SK-N-SH (cell line): ENCODE data around the gene IQSEC1. TPM values are rescaled to one million over a fixed set of nuclear protein-coding genes. Genes with fewer than 3 reads are reported as not detected.

Experiments
- CTCF ChIA-PET: fragments of 300-600, 350-600 bp; formaldehyde crosslinking; extraction: SDS; loops from one replicate; lab custom pipeline; 2021; lab: Yijun Ruan, JAX
- POLR2A ChIA-PET: fragments of 350-600 bp; sonication (Branson Sonifier 250); formaldehyde crosslinking; extraction: SDS; loops from one replicate; lab custom pipeline; 2020; ENCODE audit warnings: antibody characterized with exemption, inconsistent platforms; lab: Yijun Ruan, JAX
- DNase-seq: peaks from one replicate; pipeline ENCODE4 v3.0.0; 2012
- H2AFZ ChIP-seq: fragments of 200-600 bp; sonication (generic); 2 replicates; pipeline ENCODE4 v1.8.1; 2016; ENCODE audit warnings: antibody characterized with exemption, mild to moderate bottlenecking, low read depth
- H3F3A ChIP-seq: fragments of 200-600 bp; sonication (generic); replicated peaks from 2 replicates; pipeline ENCODE3; 2016; ENCODE audit warnings: antibody characterized with exemption, mild to moderate bottlenecking; ENCODE audit not compliant: insufficient read depth
- H3K27ac ChIP-seq, 2 experiments: fragments of 200-500 bp in 1 of 2; fragments of 200-600 bp in 1 of 2; sonication (Bioruptor generic) in 1 of 2; sonication (generic), shearing (Covaris generic) in 1 of 2; 2 replicates each; pipeline versions ENCODE4 v1.5.1 to v1.6.1; 2014 to 2016; ENCODE audit warnings: low read depth in 2 of 2, inconsistent platforms in 1 of 2, low read length in 1 of 2, mild to moderate bottlenecking in 1 of 2, mixed read lengths in 1 of 2
- H3K27me3 ChIP-seq: fragments of 200-600 bp; sonication (generic), shearing (Covaris generic); 2 replicates; pipeline ENCODE4 v1.6.1; 2016; ENCODE audit warnings: mixed run types; ENCODE audit not compliant: insufficient read depth
- H3K36me3 ChIP-seq, 2 experiments: fragments of 200-500 bp in 1 of 2; fragments of 200-600 bp in 1 of 2; sonication (Bioruptor generic) in 1 of 2; sonication (generic) in 1 of 2; replicated peaks in 1 of 2; 2 replicates each; pipeline versions ENCODE3 to v1.5.1; 2014 to 2016; ENCODE audit warnings: low read length in 1 of 2, mild to moderate bottlenecking in 1 of 2; ENCODE audit not compliant: insufficient read depth in 2 of 2, control insufficient read depth in 1 of 2
- H3K4me1 ChIP-seq, 2 experiments: fragments of 200-500 bp in 1 of 2; fragments of 200-600 bp in 1 of 2; sonication (Bioruptor generic) in 1 of 2; sonication (generic), shearing (Covaris generic) in 1 of 2; 2 replicates each; pipeline versions ENCODE4 v1.5.1 to v1.6.1; 2014 to 2016; ENCODE audit warnings: low read depth in 1 of 2, low read length in 1 of 2, mixed run types in 1 of 2; ENCODE audit not compliant: insufficient read depth in 2 of 2, control insufficient read depth in 1 of 2
- H3K4me2 ChIP-seq: fragments of 200-600 bp; sonication (generic), shearing (Covaris generic); 2 replicates; pipeline ENCODE4 v1.6.1; 2017; ENCODE audit warnings: mixed run types
- H3K4me3 ChIP-seq, 2 experiments: fragments of 200-500 bp in 1 of 2; fragments of 200-600 bp in 1 of 2; sonication (Bioruptor generic) in 1 of 2; sonication (generic), shearing (Covaris generic) in 1 of 2; 2 replicates each; pipeline versions ENCODE4 v1.5.1 to v1.8.1; 2014 to 2016; ENCODE audit warnings: low read depth in 2 of 2, inconsistent platforms in 1 of 2, low read length in 1 of 2, mild to moderate bottlenecking in 1 of 2, mixed read lengths in 1 of 2, moderate library complexity in 1 of 2
- H3K79me2 ChIP-seq: fragments of 200-600 bp; sonication (generic); 2 replicates; pipeline ENCODE4 v1.8.1; 2017; ENCODE audit warnings: mild to moderate bottlenecking; ENCODE audit not compliant: insufficient read depth
- H3K9ac ChIP-seq: fragments of 200-600 bp; sonication (generic); 2 replicates; pipeline ENCODE4 v1.6.1; 2017; ENCODE audit warnings: mixed run types
- H3K9me2 ChIP-seq: fragments of 200-600 bp; sonication (generic); 2 replicates; pipeline ENCODE4 v1.6.1; 2017; ENCODE audit warnings: mixed run types
- H3K9me3 ChIP-seq: fragments of 200-600 bp; sonication (generic); 2 replicates; pipeline ENCODE4 v1.6.1; 2017; ENCODE audit warnings: mixed run types, mild to moderate bottlenecking, moderate library complexity
- H4K20me1 ChIP-seq: fragments of 200-600 bp; sonication (generic); 2 replicates; pipeline ENCODE4 v1.6.1; 2017; ENCODE audit warnings: mild to moderate bottlenecking, mixed run types; ENCODE audit not compliant: insufficient read depth
- CHD2 ChIP-seq: fragments of 150-350 bp; IDR thresholded peaks from 2 replicates; pipeline ENCODE4 v1.6.1; 2018; ENCODE audit warnings: low read length; ENCODE audit not compliant: partially characterized antibody
- CTCF ChIP-seq: fragments of 200-600 bp; sonication (generic); IDR thresholded peaks from 2 replicates; pipeline ENCODE4 v1.6.1; 2017; ENCODE audit warnings: antibody characterized with exemption, mild to moderate bottlenecking, moderate library complexity
- FOSL2 ChIP-seq: IDR thresholded peaks from 2 replicates; pipeline ENCODE4 v1.4.0; 2012; ENCODE audit warnings: low read depth, mild to moderate bottlenecking, moderate library complexity, borderline replicate concordance
- FOXJ3 ChIP-seq: sonication (generic); formaldehyde crosslinking; IDR thresholded peaks from 2 replicates; pipeline ENCODE4 v1.5.1; 2020; ENCODE audit warnings: mild to moderate bottlenecking, missing genetic modification reagents
- FOXM1 ChIP-seq: IDR thresholded peaks from 2 replicates; pipeline ENCODE4 v1.4.0; 2012; ENCODE audit warnings: low read depth, mild to moderate bottlenecking
- IRF3 ChIP-seq: fragments of 150-350 bp; IDR thresholded peaks from 2 replicates; pipeline ENCODE4 v1.6.1; 2016; ENCODE audit warnings: mild to moderate bottlenecking, low read depth, low read length
- JUND ChIP-seq: IDR thresholded peaks from 2 replicates; pipeline ENCODE4 v1.4.0; 2012
- MEF2A ChIP-seq: IDR thresholded peaks from 2 replicates; pipeline ENCODE4 v1.4.0; 2012; ENCODE audit warnings: low read depth, borderline replicate concordance
- MXI1 ChIP-seq: IDR thresholded peaks from 2 replicates; pipeline ENCODE4 v1.6.1; 2012; ENCODE audit warnings: mild to moderate bottlenecking, low read depth, low read length, improper control_type of control experiment
- NFIC ChIP-seq: IDR thresholded peaks from 2 replicates; pipeline ENCODE4 v1.4.0; 2012; ENCODE audit warnings: borderline replicate concordance
- NRF1 ChIP-seq: IDR thresholded peaks from 2 replicates; pipeline ENCODE4 v1.6.1; 2012; ENCODE audit warnings: low read depth, mild to moderate bottlenecking, low read length
- PBX3 ChIP-seq: IDR thresholded peaks from 2 replicates; pipeline ENCODE4; 2012
- POLR2AphosphoS5 ChIP-seq: IDR thresholded peaks from 2 replicates; pipeline ENCODE4 v1.6.1; 2012; ENCODE audit warnings: low read depth, low read length
- RAD21 ChIP-seq: IDR thresholded peaks from 2 replicates; pipeline ENCODE4 v1.6.1; 2012; ENCODE audit warnings: mild to moderate bottlenecking, low read length
- RXRA ChIP-seq: IDR thresholded peaks from 2 replicates; pipeline ENCODE4 v1.4.0; 2012; ENCODE audit warnings: low read depth, mild to moderate bottlenecking, borderline replicate concordance
- SIN3A ChIP-seq: IDR thresholded peaks from 2 replicates; pipeline ENCODE4 v1.6.1; 2012; ENCODE audit warnings: low read depth, mild to moderate bottlenecking, low read length, moderate library complexity, borderline replicate concordance
- SMC3 ChIP-seq: IDR thresholded peaks from 2 replicates; pipeline ENCODE4 v1.6.1; 2012; ENCODE audit warnings: low read depth, low read length, improper control_type of control experiment
- TAF1 ChIP-seq: IDR thresholded peaks from 2 replicates; pipeline ENCODE4 v1.6.1; 2012; ENCODE audit warnings: low read depth, mild to moderate bottlenecking, low read length, moderate library complexity, borderline replicate concordance
- TCF12 ChIP-seq: IDR thresholded peaks from 2 replicates; pipeline ENCODE4 v1.4.0; 2012
- TEAD4 ChIP-seq: IDR thresholded peaks from 2 replicates; pipeline ENCODE4 v1.4.0; 2012; ENCODE audit warnings: mild to moderate bottlenecking, borderline replicate concordance; ENCODE audit not compliant: insufficient read depth
- USF1 ChIP-seq: IDR thresholded peaks from 2 replicates; pipeline ENCODE4 v1.4.0; 2012; ENCODE audit warnings: low read depth, borderline replicate concordance
- USF2 ChIP-seq: fragments of 150-350 bp; IDR thresholded peaks from 2 replicates; pipeline ENCODE4 v1.6.1; 2017; ENCODE audit warnings: antibody characterized with exemption, low read length, low read depth, borderline replicate concordance
- YY1 ChIP-seq: IDR thresholded peaks from 2 replicates; pipeline ENCODE4 v1.4.0; 2012; ENCODE audit warnings: low read depth, mild to moderate bottlenecking
- WGBS: methylation state at CpG from one replicate; pipeline ENCODE4 v1.1.6; 2017; ENCODE audit warnings: low lambda C conversion rate; 5-methylcytosine and 5-hydroxymethylcytosine counted together
- polyA plus RNA-seq, 3 experiments: library from polyadenylated mRNA; depleted of rRNA; stranded (reverse); fragments of >200 nt; gene quantifications; 2 replicates each; pipeline ENCODE4 v1.2.3, GENCODE V29; 2012

The IQSEC1 gene
- polyA plus RNA-seq, 1 of the 3 experiments (the other 2 are of a cell fraction) = 6.2 TPM

GRCh38 chr3:12998648-12999047, 74.6 kb downstream of the IQSEC1 start:
- Histone ChIP-seq H3K9ac (no peak overlapping the region), H4K20me1 (no peaks in the 10 kb centered on the region), H3K9me3 (no peaks in the 10 kb centered on the region), H2AFZ (no peak overlapping the region), H3K4me2 (no peak overlapping the region), H3F3A (peaks cover 2% of the 10 kb centered on the region), H3K9me2 (no peaks in the 10 kb centered on the region), H3K36me3 (no peaks in the 10 kb centered on the region), H3K4me1 (peaks cover 0 to 7% of the 10 kb centered on the region in 2 experiments; a peak in 1 of 4 replicates), H3K4me3 (no peak overlapping the region), H3K79me2 (no peaks in the 10 kb centered on the region), H3K27me3 (no peaks in the 10 kb centered on the region), H3K27ac (no peak overlapping the region)
- POLR2A ChIA-PET = no interaction called here
- whole genome bisulfite sequencing = 76% methylated on average over 4 of the region's 4 CpGs
- no peak for TF ChIP-seq USF2
- TF ChIP-seq POLR2AphosphoS5 = no peak
- TF ChIP-seq SIN3A = no peak
- no peak for TF ChIP-seq FOXJ3 (CRISPR knock-in tag)
- TF ChIP-seq RAD21 = no peak
- no peak for TF ChIP-seq MXI1
- TF ChIP-seq SMC3 = no peak
- no peak for TF ChIP-seq TCF12
- TF ChIP-seq JUND = no peak
- no peak for TF ChIP-seq PBX3
- TF ChIP-seq CHD2 = no peak
- no peak for TF ChIP-seq TAF1
- no peak for TF ChIP-seq NRF1
- no peak for TF ChIP-seq MEF2A
- TF ChIP-seq TEAD4 = no peak
- TF ChIP-seq IRF3 = no peak
- no peak for DNase-seq
- CTCF ChIA-PET = interaction anchor here (0.8 to 1.1 kb wide), 2 partner anchors 13 to 93 kb away, joined by 3 to 6 read pairs; no protein-coding TSS in a partner anchor

GRCh38 chr3:12997387-12997786, 75.8 kb downstream of the IQSEC1 start:
- Histone ChIP-seq H4K20me1 (no peaks in the 10 kb centered on the region), H3K9ac (no peak overlapping the region), H3K4me3 (no peak overlapping the region), H3K79me2 (no peaks in the 10 kb centered on the region), H3K4me2 (no peak overlapping the region), H3F3A (peaks cover 2% of the 10 kb centered on the region), H2AFZ (no peak overlapping the region), H3K27ac (no peak overlapping the region), H3K4me1 (peaks cover 0 to 16% of the 10 kb centered on the region in 2 experiments; a peak in 1 of 4 replicates), H3K36me3 (no peaks in the 10 kb centered on the region), H3K9me3 (no peaks in the 10 kb centered on the region), H3K9me2 (no peaks in the 10 kb centered on the region), H3K27me3 (no peaks in the 10 kb centered on the region)
- POLR2A ChIA-PET = no interaction called here
- DNase-seq = no peak
- CTCF ChIA-PET = no interaction called here
- TF ChIP-seq MXI1 (no peak), IRF3 (no peak), RAD21 (no peak), FOSL2 (no peak), YY1 (no peak), SMC3 (no peak), NRF1 (no peak), USF1 (no peak), NFIC (no peak), MEF2A (no peak), FOXJ3 (CRISPR knock-in tag) (no peak), RXRA (no peak), CTCF (no peak), FOXM1 (no peak), CHD2 (no peak), SIN3A (no peak)
